ENCODE measurements around the gene ZNF362.

Gene ZNF362

DNA sequence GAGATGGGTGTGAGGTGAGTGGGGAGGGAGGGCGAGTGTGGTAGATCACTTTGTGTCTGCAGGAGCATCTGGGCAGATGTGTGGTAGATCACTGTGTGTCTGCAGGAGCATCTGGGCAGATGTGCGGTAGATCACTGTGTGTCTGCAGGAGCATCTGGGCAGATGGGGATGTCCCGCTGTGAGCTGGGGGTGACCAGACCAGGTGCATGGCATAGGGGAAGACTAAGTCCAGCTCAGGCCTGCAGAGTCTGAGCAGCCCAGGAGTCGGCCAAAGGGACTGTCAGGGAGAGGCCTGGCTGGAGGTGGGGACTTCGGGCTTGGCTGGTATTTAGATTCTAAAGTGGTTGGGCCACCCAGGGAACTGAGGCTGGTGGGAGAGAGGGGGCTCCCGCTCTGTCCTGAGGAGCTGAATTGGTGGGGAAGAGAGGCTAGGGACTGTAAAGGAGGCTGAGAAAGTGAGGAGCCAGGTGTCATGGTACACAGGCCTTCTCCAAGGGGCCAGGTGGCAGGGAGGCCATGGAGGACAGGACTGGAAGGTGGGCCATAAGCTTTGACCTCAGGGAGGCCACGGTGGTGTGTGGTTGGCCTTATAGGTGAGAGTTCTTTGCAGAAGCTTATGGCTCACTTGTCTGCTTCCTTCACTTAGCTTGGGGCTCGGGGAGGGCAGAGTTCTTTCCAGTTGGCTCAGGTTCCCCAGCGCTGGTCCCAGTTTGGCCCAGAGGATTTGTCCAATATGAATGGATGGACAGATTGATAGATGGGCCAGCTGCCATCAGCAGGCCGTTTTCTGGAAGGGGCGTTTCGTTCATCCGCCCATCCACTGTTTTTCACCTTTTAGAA, 15.6 kb downstream of the ZNF362 start:
- Histone ChIP-seq H3K4me3 (IDR thresholded peaks at IDR 0.05; ENCODE audit: insufficient read depth, low read depth, low read length) (no peak overlapping the region), H2AFZ (ENCODE audit: low read depth) (no peak overlapping the region), H3K4me2 (no peak overlapping the region), H3K4me1 (ENCODE audit: low read depth, poor library complexity, severe bottlenecking) (no peaks in the 10 kb centered on the region), H3K9ac (no peak overlapping the region), H3K27ac (no peak overlapping the region), H3K27me3 (ENCODE audit: insufficient read depth, low read depth) (no peaks in the 10 kb centered on the region), H4K20me1 (ENCODE audit: insufficient read depth) (no peaks in the 10 kb centered on the region), H3K79me2 (ENCODE audit: insufficient read depth, low read depth) (no peaks in the 10 kb centered on the region), H3K36me3 (ENCODE audit: insufficient read depth) (no peaks in the 10 kb centered on the region)
- TF ChIP-seq, protein P1, sequence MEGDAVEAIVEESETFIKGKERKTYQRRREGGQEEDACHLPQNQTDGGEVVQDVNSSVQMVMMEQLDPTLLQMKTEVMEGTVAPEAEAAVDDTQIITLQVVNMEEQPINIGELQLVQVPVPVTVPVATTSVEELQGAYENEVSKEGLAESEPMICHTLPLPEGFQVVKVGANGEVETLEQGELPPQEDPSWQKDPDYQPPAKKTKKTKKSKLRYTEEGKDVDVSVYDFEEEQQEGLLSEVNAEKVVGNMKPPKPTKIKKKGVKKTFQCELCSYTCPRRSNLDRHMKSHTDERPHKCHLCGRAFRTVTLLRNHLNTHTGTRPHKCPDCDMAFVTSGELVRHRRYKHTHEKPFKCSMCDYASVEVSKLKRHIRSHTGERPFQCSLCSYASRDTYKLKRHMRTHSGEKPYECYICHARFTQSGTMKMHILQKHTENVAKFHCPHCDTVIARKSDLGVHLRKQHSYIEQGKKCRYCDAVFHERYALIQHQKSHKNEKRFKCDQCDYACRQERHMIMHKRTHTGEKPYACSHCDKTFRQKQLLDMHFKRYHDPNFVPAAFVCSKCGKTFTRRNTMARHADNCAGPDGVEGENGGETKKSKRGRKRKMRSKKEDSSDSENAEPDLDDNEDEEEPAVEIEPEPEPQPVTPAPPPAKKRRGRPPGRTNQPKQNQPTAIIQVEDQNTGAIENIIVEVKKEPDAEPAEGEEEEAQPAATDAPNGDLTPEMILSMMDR (conservative IDR thresholded peaks at IDR 0.05; ENCODE audit: low read depth, low read length) = no peak

DNA sequence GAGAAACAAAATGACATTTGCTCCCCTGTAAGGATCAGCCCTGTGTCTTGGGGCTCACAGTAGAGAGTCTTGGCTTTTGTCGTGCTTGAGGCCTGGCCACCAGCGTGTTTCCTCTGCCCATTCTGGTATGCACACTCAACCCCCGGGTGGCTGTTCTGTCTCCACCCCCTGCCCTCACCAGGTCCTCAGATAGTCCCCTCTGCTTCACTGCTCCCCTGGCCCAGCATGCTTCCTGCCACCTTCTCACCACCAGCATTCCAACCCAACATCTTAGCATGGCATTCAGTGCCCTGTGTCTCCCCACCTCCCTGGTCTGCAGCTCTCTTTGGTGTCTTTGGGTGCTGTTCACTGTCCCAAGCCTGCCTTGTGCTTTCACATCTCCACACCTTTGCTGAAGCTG, 16.2 kb downstream of the ZNF362 start:
- H4K20me1 ChIP-seq (ENCODE audit: insufficient read depth) = no peaks in the 10 kb centered on the region

DNA sequence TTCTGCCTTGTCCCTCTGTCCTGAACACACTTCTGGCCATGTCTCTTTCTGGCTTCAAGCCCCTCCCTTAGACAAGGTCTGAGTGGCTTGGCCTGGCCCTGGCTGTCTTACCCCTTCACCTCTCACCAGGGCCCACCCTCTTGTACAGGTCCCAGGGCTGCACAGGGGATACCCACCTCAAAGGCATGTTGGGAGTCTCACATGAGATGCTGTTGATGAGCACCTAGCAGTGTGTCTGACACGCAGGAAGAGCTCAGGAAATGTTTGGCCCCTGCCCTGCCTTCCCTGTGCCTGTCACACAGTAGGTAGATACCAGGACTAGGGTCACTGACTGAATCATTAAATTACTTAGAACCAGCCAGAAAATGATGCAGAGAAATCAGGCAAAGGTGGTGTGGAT, 16.6 kb downstream of the ZNF362 start:
- Histone ChIP-seq H3K27me3 (ENCODE audit: insufficient read depth, low read depth) (no peaks in the 10 kb centered on the region), H3K36me3 (ENCODE audit: insufficient read depth) (no peaks in the 10 kb centered on the region), H3K79me2 (ENCODE audit: insufficient read depth, low read depth) (no peaks in the 10 kb centered on the region), H3K4me3 (IDR thresholded peaks at IDR 0.05; ENCODE audit: insufficient read depth, low read depth, low read length) (no peak overlapping the region), H4K20me1 (ENCODE audit: insufficient read depth) (no peaks in the 10 kb centered on the region), H3K9ac (no peak overlapping the region), H2AFZ (ENCODE audit: low read depth) (no peak overlapping the region), H3K4me1 (ENCODE audit: low read depth, poor library complexity, severe bottlenecking) (no peaks in the 10 kb centered on the region), H3K27ac (no peak overlapping the region), H3K4me2 (no peak overlapping the region)
- TF ChIP-seq, protein P1 (conservative IDR thresholded peaks at IDR 0.05; ENCODE audit: low read depth, low read length) = no peak

More for the DNA sequence above, 16.2 kb downstream of the ZNF362 start:
- Histone ChIP-seq H3K4me1 (ENCODE audit: low read depth, poor library complexity, severe bottlenecking) (no peaks in the 10 kb centered on the region), H3K9ac (no peak overlapping the region), H3K27ac (no peak overlapping the region), H3K27me3 (ENCODE audit: insufficient read depth, low read depth) (no peaks in the 10 kb centered on the region), H3K36me3 (ENCODE audit: insufficient read depth) (no peaks in the 10 kb centered on the region), H3K79me2 (ENCODE audit: insufficient read depth, low read depth) (no peaks in the 10 kb centered on the region), H3K4me2 (no peak overlapping the region), H3K4me3 (IDR thresholded peaks at IDR 0.05; ENCODE audit: insufficient read depth, low read depth, low read length) (no peak overlapping the region), H2AFZ (ENCODE audit: low read depth) (no peak overlapping the region)
- TF ChIP-seq, protein P1 (conservative IDR thresholded peaks at IDR 0.05; ENCODE audit: low read depth, low read length) = no peak

DNA sequence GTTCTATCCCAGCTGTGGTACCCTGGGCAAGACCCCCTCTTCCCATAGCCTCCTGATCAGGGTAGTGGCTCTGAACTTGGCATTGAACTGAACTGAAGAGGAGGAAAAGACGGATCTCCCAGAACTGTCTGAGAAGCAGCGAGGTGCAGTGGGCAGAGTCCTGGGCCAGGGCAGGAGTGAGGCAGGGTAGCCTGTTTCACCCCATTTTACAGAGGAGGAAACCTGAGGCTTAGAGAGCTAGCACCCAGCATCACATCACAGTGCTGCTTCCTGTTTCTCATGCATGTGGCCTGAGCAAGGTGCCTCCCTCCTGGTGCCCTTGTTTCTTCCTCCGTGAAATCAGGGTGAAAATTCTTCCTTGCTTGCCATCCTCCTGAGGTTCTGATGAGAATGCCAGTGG, 17.1 kb downstream of the ZNF362 start:
- Histone ChIP-seq H3K9ac (no peak overlapping the region), H4K20me1 (ENCODE audit: insufficient read depth) (no peaks in the 10 kb centered on the region), H3K4me3 (IDR thresholded peaks at IDR 0.05; ENCODE audit: insufficient read depth, low read depth, low read length) (no peak overlapping the region), H3K4me2 (no peak overlapping the region), H3K27ac (no peak overlapping the region), H3K36me3 (ENCODE audit: insufficient read depth) (no peaks in the 10 kb centered on the region), H2AFZ (ENCODE audit: low read depth) (no peak overlapping the region), H3K4me1 (ENCODE audit: low read depth, poor library complexity, severe bottlenecking) (no peaks in the 10 kb centered on the region), H3K79me2 (ENCODE audit: insufficient read depth, low read depth) (no peaks in the 10 kb centered on the region), H3K27me3 (ENCODE audit: insufficient read depth, low read depth) (no peaks in the 10 kb centered on the region)
- TF ChIP-seq, protein P1 (conservative IDR thresholded peaks at IDR 0.05; ENCODE audit: low read depth, low read length) = no peak

Measured in KMS-11 (cell line).